ENCODE data around the gene FAM107A. TPM values are rescaled to one million over a fixed set of nuclear protein-coding genes. Genes with fewer than 3 reads are reported as not detected.

Gene FAM107A
- total and polyA plus RNA-seq, 11 donors: 24.6 to 144 (median 47.9) TPM

GRCh38 chr3:58559586-58559985 lies 17.6 kb downstream of the FAM107A start:
- TF ChIP-seq POLR2A (IDR thresholded peaks at IDR 0.05): no peak
- TF ChIP-seq CTCF (IDR thresholded peaks at IDR 0.05): no peak
- DNase-seq: no peak
- peaks cover 0 to 3% (median 0%) of the 10 kb centered on the region in 12 donors for H3K4me1 ChIP-seq
- no peak overlapping the region for H3K4me3 ChIP-seq
- intact Hi-C loops (cut with DNase I): no loop called here
- H3K27me3 ChIP-seq: no peaks in the 10 kb centered on the region
- H3K36me3 ChIP-seq: peaks cover 0 to 22% (median 9%) of the 10 kb centered on the region in 9 donors
- ATAC-seq: no peak
- H3K27ac ChIP-seq: no peak overlapping the region
- 90 to 98% (median 95%) methylated on average over 5 of the region's 5 CpGs for WGBS, 4 donors
- H3K9me3 ChIP-seq: peaks cover 0 to 3% (median 0%) of the 10 kb centered on the region in 12 donors

- TF ChIP-seq POLR2A (IDR thresholded peaks at IDR 0.05) (no peak), CTCF (IDR thresholded peaks at IDR 0.05) (no peak)
- ATAC-seq (no peak), DNase-seq (no peak)
- Histone ChIP-seq H3K27me3 (no peaks in the 10 kb centered on the region), H3K36me3 (peaks cover 0 to 4% (median 0%) of the 10 kb centered on the region in 9 donors), H3K4me1 (no peaks in the 10 kb centered on the region), H3K9me3 (no peaks in the 10 kb centered on the region), H3K4me3 (no peak overlapping the region), H3K27ac (no peak overlapping the region)
- intact Hi-C loops (cut with DNase I): no loop called here
- WGBS, 4 donors: 88 to 92% (median 90%) methylated on average over 6 of the region's 6 CpGs
These were observed 19.7 kb downstream of the FAM107A start for GRCh38 chr3:58557491-58557890.

- H3K27me3 ChIP-seq: no peaks in the 10 kb centered on the region
- no peak overlapping the region for H3K27ac ChIP-seq
- H3K9me3 ChIP-seq: peaks cover 0 to 7% (median 0%) of the 10 kb centered on the region in 12 donors
- ATAC-seq (peak in 2 of 4 donors; percentile 7 to 15), DNase-seq (no peak)
- intact Hi-C loops (cut with DNase I): no loop called here
- peaks cover 0 to 3% (median 0%) of the 10 kb centered on the region in 9 donors for H3K36me3 ChIP-seq
- no peaks in the 10 kb centered on the region for H3K4me1 ChIP-seq
- WGBS, 4 donors: 57 to 68% (median 64%) methylated on average over 6 of the region's 6 CpGs
- TF ChIP-seq CTCF (IDR thresholded peaks at IDR 0.05) (no peak), POLR2A (IDR thresholded peaks at IDR 0.05) (no peak)
- H3K4me3 ChIP-seq: no peak overlapping the region
These were observed 20.4 kb downstream of the FAM107A start for GRCh38 chr3:58556761-58557221.

- Histone ChIP-seq H3K27ac (no peak overlapping the region), H3K9me3 (peaks cover 0 to 14% (median 0%) of the 10 kb centered on the region in 12 donors), H3K27me3 (no peaks in the 10 kb centered on the region), H3K36me3 (peaks cover 0 to 2% (median 0%) of the 10 kb centered on the region in 9 donors), H3K4me1 (no peaks in the 10 kb centered on the region), H3K4me3 (no peak overlapping the region)
- TF ChIP-seq POLR2A (IDR thresholded peaks at IDR 0.05) (no peak), CTCF (IDR thresholded peaks at IDR 0.05) (no peak)
- 83 to 94% (median 93%) methylated on average over 5 of the region's 5 CpGs for WGBS, 4 donors
- DNase-seq (no peak), ATAC-seq (no peak)
- intact Hi-C loops (cut with DNase I): no loop called here
These were observed 21.2 kb downstream of the FAM107A start for GRCh38 chr3:58556001-58556400.
